Sigmoid colon (tissue), 4 donors: ENCODE results near the gene POMGNT2.

Experiments used
- EP300 ChIP-seq, 4 donors: sonication (generic); formaldehyde crosslinking; IDR thresholded peaks; one replicate each; pipeline ENCODE4 v1.6.1; 2017; ENCODE audit warnings: antibody characterized with exemption in 4 of 4
- POLR2A ChIP-seq, 2 donors: fragments of 450-650 bp; IDR thresholded peaks; one replicate each; pipeline ENCODE4 v1.6.1; 2016; ENCODE audit warnings: antibody characterized with exemption in 2 of 2, mild to moderate bottlenecking in 2 of 2, moderate library complexity in 2 of 2
- POLR2AphosphoS5 ChIP-seq, 4 donors: sonication (generic); formaldehyde crosslinking; IDR thresholded peaks; one replicate each; pipeline ENCODE4 v1.6.1; 2017; ENCODE audit warnings: antibody characterized with exemption in 4 of 4
- TF ChIP-seq, protein P1 (sequence below), 4 experiments: fragments of 450-650 bp in 3 of 4; fragments of 200-600 bp in 1 of 4; IDR thresholded peaks; one replicate each; pipeline ENCODE4 v1.5.1; 2016 to 2019; ENCODE audit warnings: antibody characterized with exemption in 4 of 4, mild to moderate bottlenecking in 3 of 4, moderate library complexity in 2 of 4

DNA sequence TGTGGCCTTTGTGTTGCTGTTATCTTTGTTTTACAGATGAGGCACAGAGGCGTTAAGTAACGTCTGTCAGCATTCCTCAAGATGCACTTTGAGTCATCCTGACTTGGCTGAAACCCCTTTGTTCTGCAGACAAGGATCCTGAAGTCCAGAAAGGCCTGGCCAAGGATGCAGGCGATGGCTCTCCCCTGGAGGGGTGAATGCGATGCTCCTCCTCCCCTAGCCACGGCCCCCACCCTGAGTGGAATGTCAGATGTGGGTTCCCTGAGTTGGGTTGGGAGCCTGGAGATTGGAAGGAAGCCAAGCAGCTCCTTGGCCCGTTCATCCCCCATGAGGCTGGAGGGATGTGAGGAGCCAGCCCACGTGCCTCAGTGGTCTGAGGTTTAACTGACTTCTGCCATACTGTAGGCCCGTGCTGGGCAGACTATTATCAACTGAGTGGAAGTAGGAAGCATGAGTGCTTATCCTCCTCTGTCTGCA lies 43.3 kb downstream of the POMGNT2 start:
- TF ChIP-seq, protein P1, sequence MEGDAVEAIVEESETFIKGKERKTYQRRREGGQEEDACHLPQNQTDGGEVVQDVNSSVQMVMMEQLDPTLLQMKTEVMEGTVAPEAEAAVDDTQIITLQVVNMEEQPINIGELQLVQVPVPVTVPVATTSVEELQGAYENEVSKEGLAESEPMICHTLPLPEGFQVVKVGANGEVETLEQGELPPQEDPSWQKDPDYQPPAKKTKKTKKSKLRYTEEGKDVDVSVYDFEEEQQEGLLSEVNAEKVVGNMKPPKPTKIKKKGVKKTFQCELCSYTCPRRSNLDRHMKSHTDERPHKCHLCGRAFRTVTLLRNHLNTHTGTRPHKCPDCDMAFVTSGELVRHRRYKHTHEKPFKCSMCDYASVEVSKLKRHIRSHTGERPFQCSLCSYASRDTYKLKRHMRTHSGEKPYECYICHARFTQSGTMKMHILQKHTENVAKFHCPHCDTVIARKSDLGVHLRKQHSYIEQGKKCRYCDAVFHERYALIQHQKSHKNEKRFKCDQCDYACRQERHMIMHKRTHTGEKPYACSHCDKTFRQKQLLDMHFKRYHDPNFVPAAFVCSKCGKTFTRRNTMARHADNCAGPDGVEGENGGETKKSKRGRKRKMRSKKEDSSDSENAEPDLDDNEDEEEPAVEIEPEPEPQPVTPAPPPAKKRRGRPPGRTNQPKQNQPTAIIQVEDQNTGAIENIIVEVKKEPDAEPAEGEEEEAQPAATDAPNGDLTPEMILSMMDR (IDR thresholded peaks at IDR 0.05), result no peak
- no peak for TF ChIP-seq POLR2AphosphoS5 (IDR thresholded peaks at IDR 0.05)
- no peak for TF ChIP-seq POLR2A (IDR thresholded peaks at IDR 0.05)
- no peak for TF ChIP-seq EP300 (IDR thresholded peaks at IDR 0.05)
